Subcutaneous adipose tissue (tissue), 4 donors: ENCODE measurements around the gene ARID1B. TPM values are rescaled to one million over a fixed set of nuclear protein-coding genes. Genes with fewer than 3 reads are reported as not detected.

ENCODE experiments used
- CTCF ChIP-seq: fragments of 450-650 bp; IDR thresholded peaks from one replicate; pipeline ENCODE4 v1.5.1; 2016; ENCODE audit warnings: low read depth, mild to moderate bottlenecking, control low read depth, antibody characterized with exemption, moderate library complexity
- total RNA-seq, 4 donors: library from RNA; depleted of rRNA; stranded (reverse); fragments of >200 nt; gene quantifications; one replicate each; pipeline ENCODE4 v1.1.0, GENCODE V29; 2016

ARID1B gene
- total RNA-seq, 4 donors from 2014 or later = 93.8 to 137 (median 104) TPM

GRCh38 chr6:157104803-157105202, 327.6 kb downstream of the ARID1B start:
- no peak for TF ChIP-seq CTCF

GRCh38 chr6:157106487-157106886, 329.3 kb downstream of the ARID1B start:
- no peak for TF ChIP-seq CTCF

- TF ChIP-seq CTCF = no peak
Observed at GRCh38 chr6:157107571-157107914, 330.4 kb downstream of the ARID1B start.

- no peak for TF ChIP-seq CTCF
Observed at GRCh38 chr6:157107915-157108651, 330.9 kb downstream of the ARID1B start.

DNA sequence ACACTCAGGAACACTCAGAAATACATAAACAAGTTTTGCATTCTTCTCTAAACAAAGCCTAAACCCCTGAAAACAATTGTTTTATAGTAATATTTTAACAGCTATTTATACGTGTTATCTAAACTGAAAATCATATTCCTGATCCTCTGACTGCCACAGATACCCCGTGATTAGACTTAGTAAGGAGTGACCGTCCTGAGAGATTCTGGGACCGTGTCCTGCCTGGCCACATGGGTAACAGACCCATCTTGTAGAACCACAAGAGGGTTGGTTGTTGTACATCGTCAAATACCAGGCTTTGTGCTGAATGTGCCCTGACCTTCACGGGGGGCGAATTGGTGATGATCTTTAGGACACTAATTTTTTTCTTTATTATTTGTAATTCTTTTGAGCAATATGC, 331.7 kb downstream of the ARID1B start:
- no peak for TF ChIP-seq CTCF

GRCh38 chr6:157110607-157111006, 333.4 kb downstream of the ARID1B start:
- TF ChIP-seq CTCF = no peak

GRCh38 chr6:157113389-157113788, 336.2 kb downstream of the ARID1B start:
- TF ChIP-seq CTCF = no peak
